GM19099 (cell line): ENCODE measurements around the gene SF3A1.

Experiments used
- POLR2A ChIP-seq: IDR thresholded peaks from 3 replicates; pipeline ENCODE4 v1.6.1; 2011; ENCODE audit warnings: low read depth; ENCODE audit not compliant: insufficient read length; ENCODE audit errors: extremely low read depth

SF3A1 gene

GRCh38 chr22:30370641-30371230 lies 14.0 kb upstream of the SF3A1 start:
- no peak for TF ChIP-seq POLR2A

DNA sequence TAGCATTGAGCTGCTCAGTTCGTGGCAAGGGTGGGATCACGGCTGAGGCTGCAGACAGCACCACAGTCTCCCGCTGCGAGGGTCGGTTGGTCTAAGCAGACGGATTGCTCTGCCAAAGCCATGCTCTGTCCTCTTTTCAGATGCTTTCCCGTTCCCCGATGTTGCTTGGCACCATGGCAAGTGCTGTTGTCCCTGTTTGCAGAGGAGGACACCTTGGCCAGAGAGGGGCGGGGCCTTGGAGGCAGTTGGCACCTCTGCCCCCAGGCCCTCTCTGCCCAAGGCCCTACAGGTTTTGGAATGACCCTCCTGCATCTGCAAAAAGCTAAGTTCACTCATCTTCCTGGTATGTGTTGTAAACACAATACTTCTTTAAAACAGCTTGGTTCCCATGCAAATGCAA lies 11.7 kb upstream of the SF3A1 start:
- TF ChIP-seq POLR2A: no peak

GRCh38 chr22:30365891-30366290 lies 9.2 kb upstream of the SF3A1 start:
- TF ChIP-seq POLR2A: no peak

DNA sequence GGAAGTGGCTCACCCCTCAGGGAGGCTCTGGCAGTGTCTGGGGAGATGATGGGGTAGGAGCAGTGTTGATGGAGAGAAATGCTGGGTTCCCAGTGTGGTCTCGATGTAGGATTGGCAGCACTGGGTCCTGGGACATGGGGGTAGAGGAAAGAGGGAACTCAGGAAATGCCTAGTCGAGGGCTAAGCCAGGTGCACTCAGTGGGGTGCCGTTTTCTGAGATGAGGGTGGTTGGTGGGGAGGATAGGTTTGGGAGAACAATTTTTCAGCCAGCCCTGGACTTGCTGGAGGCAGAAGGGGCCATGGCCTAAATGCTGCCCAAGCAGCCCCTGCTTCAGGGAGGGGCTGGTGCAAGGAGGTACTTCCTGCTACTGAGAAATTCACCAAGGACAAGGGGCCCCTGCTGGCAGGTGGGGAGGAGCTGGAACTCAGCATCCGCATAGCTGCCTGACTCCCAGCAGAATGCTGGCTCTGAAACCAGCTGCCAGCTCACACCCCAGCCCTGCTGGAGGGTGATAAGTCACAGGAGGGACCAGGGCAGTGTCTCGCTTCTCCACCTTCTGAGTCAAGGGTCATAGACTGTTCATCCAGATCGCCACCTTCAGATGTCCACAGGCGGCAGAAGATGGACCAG lies 6.1 kb upstream of the SF3A1 start:
- TF ChIP-seq POLR2A: no peak

- no peak for TF ChIP-seq POLR2A
Observed at GRCh38 chr22:30361916-30362650, 5.4 kb upstream of the SF3A1 start.

DNA sequence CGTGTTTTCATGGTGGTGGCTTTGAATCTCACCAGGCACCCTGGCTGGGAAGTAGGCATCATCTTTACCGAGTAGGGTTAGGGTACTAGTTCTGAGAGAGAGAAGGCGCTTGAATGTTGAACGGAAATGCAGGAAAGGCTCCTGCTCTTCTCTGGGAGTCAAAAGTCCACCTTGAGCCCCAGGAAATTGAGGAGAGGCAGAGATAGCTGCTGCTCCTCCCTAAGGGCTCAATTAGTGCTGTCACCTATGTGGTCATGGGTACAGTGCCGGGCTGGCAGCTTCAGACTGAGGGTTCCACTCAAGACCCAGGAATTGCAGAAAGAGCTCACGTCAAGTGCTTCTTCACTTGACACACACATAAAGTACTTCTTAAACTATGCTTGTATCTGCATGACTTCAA lies 1.8 kb upstream of the SF3A1 start:
- no peak for TF ChIP-seq POLR2A

DNA sequence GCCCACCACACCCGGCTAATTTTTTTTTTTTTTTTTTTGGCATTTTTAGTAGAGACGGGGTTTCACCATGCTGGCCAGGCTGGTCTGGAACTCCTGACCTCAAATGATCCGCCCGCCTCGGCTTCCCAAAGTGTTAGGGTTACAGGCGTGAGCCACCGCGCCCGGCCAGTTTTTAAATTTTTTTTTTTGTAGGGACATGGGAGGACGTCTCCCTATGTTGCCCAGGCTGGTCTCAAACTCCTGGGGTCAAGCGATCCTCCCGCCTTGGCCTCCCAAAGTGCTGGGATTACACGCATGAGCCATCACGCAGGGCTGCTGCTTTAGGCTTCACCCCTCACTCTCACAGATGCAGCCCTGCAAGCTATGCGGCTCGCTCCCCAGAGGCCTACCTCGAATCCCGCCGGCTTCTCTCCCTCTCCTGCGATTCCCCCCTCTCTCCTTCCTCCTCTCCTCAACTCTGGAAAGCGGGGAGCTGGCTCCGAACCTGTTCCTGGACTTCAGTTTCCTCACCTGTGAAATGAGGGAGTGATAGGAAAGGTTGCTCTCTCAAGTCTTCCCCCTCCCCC lies 1.0 kb upstream of the SF3A1 start:
- TF ChIP-seq POLR2A: no peak

GRCh38 chr22:30357236-30357570 lies 509 bp upstream of the SF3A1 start:
- TF ChIP-seq POLR2A: no peak

- TF ChIP-seq POLR2A: no peak
Observed at GRCh38 chr22:30354644-30355043, 2.0 kb downstream of the SF3A1 start.

DNA sequence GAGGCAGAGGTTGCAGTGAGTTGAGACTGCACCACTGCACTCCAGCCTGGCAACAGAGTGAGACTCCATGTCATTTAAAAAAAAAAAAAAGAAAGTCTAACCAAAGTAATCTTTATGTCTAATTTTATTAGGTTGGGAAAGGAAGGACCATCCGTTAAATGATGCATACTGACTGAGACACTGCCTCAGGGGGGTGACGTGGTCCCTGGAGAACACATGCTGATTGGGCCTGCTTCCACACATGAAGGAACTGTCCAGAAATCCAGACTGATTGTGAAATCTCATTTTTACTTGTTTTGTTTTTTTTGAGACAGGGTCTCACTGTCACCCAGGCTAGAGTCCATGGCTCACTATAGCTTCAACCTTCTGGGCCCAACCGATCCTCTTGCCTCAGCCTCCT lies 5.5 kb downstream of the SF3A1 start:
- TF ChIP-seq POLR2A: no peak

- no peak for TF ChIP-seq POLR2A
Observed at GRCh38 chr22:30348809-30349208, 7.9 kb downstream of the SF3A1 start.

GRCh38 chr22:30348404-30348803 lies 8.3 kb downstream of the SF3A1 start:
- no peak for TF ChIP-seq POLR2A

- no peak for TF ChIP-seq POLR2A
Observed at GRCh38 chr22:30347255-30347892, 9.3 kb downstream of the SF3A1 start.

- no peak for TF ChIP-seq POLR2A
Observed at GRCh38 chr22:30344447-30345200, 12.1 kb downstream of the SF3A1 start.

- TF ChIP-seq POLR2A: no peak
Observed at GRCh38 chr22:30340911-30341685, 15.6 kb downstream of the SF3A1 start.

GRCh38 chr22:30338802-30339201 lies 17.9 kb downstream of the SF3A1 start:
- no peak for TF ChIP-seq POLR2A
